Liver (tissue), 9 donors: Measurements from ENCODE around the gene CDH18. TPM values are rescaled to one million over a fixed set of nuclear protein-coding genes. Genes with fewer than 3 reads are reported as not detected.

ENCODE experiments used
- DNase-seq: peaks from one replicate; pipeline ENCODE4 v3.0.0-alpha.2; 2017; ENCODE audit warnings: low spot score
- H3K27ac ChIP-seq, 2 donors: one replicate each; pipeline ENCODE4 v1.7.0; 2013; ENCODE audit warnings: inconsistent platforms in 2 of 2, low read length in 2 of 2, control low read depth in 1 of 2, low read depth in 1 of 2, mild to moderate bottlenecking in 1 of 2
- H3K27me3 ChIP-seq, 4 donors: one replicate each; pipeline versions ENCODE4 v1.6.1 to v1.7.0; 2013; ENCODE audit warnings: low read length in 3 of 4, inconsistent platforms in 1 of 4, mild to moderate bottlenecking in 1 of 4, moderate library complexity in 1 of 4; ENCODE audit not compliant: control insufficient read depth in 4 of 4, insufficient read depth in 4 of 4
- H3K36me3 ChIP-seq, 4 donors: one replicate each; pipeline versions ENCODE4 v1.6.1 to v1.7.0; 2013; ENCODE audit warnings: low read length in 3 of 4, mild to moderate bottlenecking in 3 of 4, low read depth in 1 of 4, moderate library complexity in 1 of 4; ENCODE audit not compliant: control insufficient read depth in 4 of 4, insufficient read depth in 3 of 4
- H3K4me1 ChIP-seq, 4 donors: one replicate each; pipeline versions ENCODE4 v1.6.1 to v1.7.0; 2013; ENCODE audit warnings: low read length in 3 of 4, mild to moderate bottlenecking in 3 of 4, moderate library complexity in 1 of 4; ENCODE audit not compliant: control insufficient read depth in 4 of 4, insufficient read depth in 4 of 4
- H3K4me3 ChIP-seq, 3 donors: one replicate each; pipeline versions ENCODE4 v1.6.1 to v1.7.0; 2013; ENCODE audit warnings: low read length in 3 of 3, control low read depth in 1 of 3, low read depth in 1 of 3, mild to moderate bottlenecking in 1 of 3
- H3K9ac ChIP-seq, 2 donors: one replicate each; pipeline ENCODE4 v1.7.0; 2013; ENCODE audit warnings: low read length in 2 of 2, mild to moderate bottlenecking in 2 of 2, moderate library complexity in 2 of 2, control low read depth in 1 of 2, low read depth in 1 of 2
- H3K9me3 ChIP-seq, 4 donors: one replicate each; pipeline versions ENCODE4 v1.6.1 to v1.7.0; 2013; ENCODE audit warnings: low read length in 3 of 4; ENCODE audit not compliant: control insufficient read depth in 4 of 4
- ATF3 ChIP-seq: IDR thresholded peaks from 2 replicates; pipeline ENCODE4 v1.6.1; 2016; ENCODE audit warnings: antibody characterized with exemption
- EGR1 ChIP-seq, 2 donors: IDR thresholded peaks; 2 replicates each; pipeline ENCODE4 v1.6.1; 2016 to 2018; ENCODE audit warnings: antibody characterized with exemption in 2 of 2, low read depth in 2 of 2
- FOXA2 ChIP-seq: IDR thresholded peaks from 2 replicates; pipeline ENCODE4 v1.6.1; 2016; ENCODE audit warnings: antibody characterized with exemption
- GABPA ChIP-seq, 2 donors: IDR thresholded peaks in 1 of 2; conservative IDR thresholded peaks in 1 of 2; 2 replicates each; pipeline ENCODE4 v1.6.1; 2016; ENCODE audit warnings: antibody characterized with exemption in 2 of 2, mild to moderate bottlenecking in 1 of 2, moderate library complexity in 1 of 2
- HNF4G ChIP-seq: IDR thresholded peaks from 2 replicates; pipeline ENCODE4 v1.6.1; 2016; ENCODE audit warnings: antibody characterized with exemption
- NR2F2 ChIP-seq: IDR thresholded peaks from 2 replicates; pipeline ENCODE4 v1.6.1; 2016; ENCODE audit warnings: antibody characterized with exemption
- REST ChIP-seq: IDR thresholded peaks from 2 replicates; pipeline ENCODE4 v1.6.1; 2016; ENCODE audit warnings: antibody characterized with exemption, mild to moderate bottlenecking
- RXRA ChIP-seq, 2 donors: IDR thresholded peaks; 2 replicates each; pipeline ENCODE4 v1.6.1; 2017 to 2018; ENCODE audit warnings: antibody characterized with exemption in 2 of 2, mild to moderate bottlenecking in 1 of 2
- SP1 ChIP-seq: IDR thresholded peaks from 2 replicates; pipeline ENCODE4 v1.6.1; 2018; ENCODE audit warnings: antibody characterized with exemption, mild to moderate bottlenecking
- TAF1 ChIP-seq: conservative IDR thresholded peaks from 2 replicates; pipeline ENCODE4 v1.6.1; 2016; ENCODE audit warnings: antibody characterized with exemption, mild to moderate bottlenecking
- YY1 ChIP-seq: IDR thresholded peaks from 2 replicates; pipeline ENCODE4 v1.6.1; 2016; ENCODE audit warnings: antibody characterized with exemption, mild to moderate bottlenecking
- WGBS: extraction: QIAGEN DNeasy Blood & Tissue Kit; methylation state at CpG from one replicate; pipeline ENCODE4 v1.1.7; 2013; 5-methylcytosine and 5-hydroxymethylcytosine counted together
- polyA plus RNA-seq, 2 donors: library from polyadenylated mRNA; stranded (reverse) in 1 of 2; unstranded in 1 of 2; fragments of 200-250 nt in 1 of 2; fragments of >200 nt in 1 of 2; fragmentation: Nextera tagmentation in 1 of 2; extraction: Ambion mirVana in 1 of 2; gene quantifications; one replicate each; pipeline versions ENCODE4 v1.2.1 to v1.2.3, GENCODE V29; 2013 to 2015
- total RNA-seq, 2 donors: library from RNA; depleted of rRNA; stranded (reverse); fragments of >200 nt; gene quantifications; one replicate each; pipeline ENCODE4 v1.2.3, GENCODE V29; 2014
- TF ChIP-seq, protein P1 (sequence below): IDR thresholded peaks from 2 replicates; pipeline ENCODE4 v1.6.1; 2016; ENCODE audit warnings: antibody characterized with exemption
- TF ChIP-seq, protein P2 (sequence below): IDR thresholded peaks from 2 replicates; pipeline ENCODE4 v1.6.1; 2016; ENCODE audit warnings: antibody characterized with exemption
- donor health status: healthy.
- donor health status: healthy.
- donor health status: healthy.
- donor health status: healthy.
- donor health status: healthy.

The CDH18 gene
- total and polyA plus RNA-seq, 4 donors, result 0.19 TPM; not detected in 3

GRCh38 chr5:19492861-19493260 is 495.1 kb downstream of the CDH18 start:
- H3K27ac ChIP-seq, result no peak overlapping the region
- no peak for TF ChIP-seq SP1
- TF ChIP-seq, protein P1, sequence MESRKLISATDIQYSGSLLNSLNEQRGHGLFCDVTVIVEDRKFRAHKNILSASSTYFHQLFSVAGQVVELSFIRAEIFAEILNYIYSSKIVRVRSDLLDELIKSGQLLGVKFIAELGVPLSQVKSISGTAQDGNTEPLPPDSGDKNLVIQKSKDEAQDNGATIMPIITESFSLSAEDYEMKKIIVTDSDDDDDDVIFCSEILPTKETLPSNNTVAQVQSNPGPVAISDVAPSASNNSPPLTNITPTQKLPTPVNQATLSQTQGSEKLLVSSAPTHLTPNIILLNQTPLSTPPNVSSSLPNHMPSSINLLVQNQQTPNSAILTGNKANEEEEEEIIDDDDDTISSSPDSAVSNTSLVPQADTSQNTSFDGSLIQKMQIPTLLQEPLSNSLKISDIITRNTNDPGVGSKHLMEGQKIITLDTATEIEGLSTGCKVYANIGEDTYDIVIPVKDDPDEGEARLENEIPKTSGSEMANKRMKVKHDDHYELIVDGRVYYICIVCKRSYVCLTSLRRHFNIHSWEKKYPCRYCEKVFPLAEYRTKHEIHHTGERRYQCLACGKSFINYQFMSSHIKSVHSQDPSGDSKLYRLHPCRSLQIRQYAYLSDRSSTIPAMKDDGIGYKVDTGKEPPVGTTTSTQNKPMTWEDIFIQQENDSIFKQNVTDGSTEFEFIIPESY, result no peak
- WGBS, result 67% methylated on average over 1 of the region's 1 CpG
- H3K36me3 ChIP-seq, result no peaks in the 10 kb centered on the region
- no peak overlapping the region for H3K4me3 ChIP-seq
- no peaks in the 10 kb centered on the region for H3K4me1 ChIP-seq
- H3K27me3 ChIP-seq, result no peaks in the 10 kb centered on the region
- H3K9me3 ChIP-seq, result no peaks in the 10 kb centered on the region
- no peak for DNase-seq
- H3K9ac ChIP-seq, result no peak overlapping the region

- H3K27ac ChIP-seq, result no peak overlapping the region
- H3K4me1 ChIP-seq, result no peaks in the 10 kb centered on the region
- no peak for DNase-seq
- no peaks in the 10 kb centered on the region for H3K9me3 ChIP-seq
- no peaks in the 10 kb centered on the region for H3K27me3 ChIP-seq
- no peak overlapping the region for H3K9ac ChIP-seq
- H3K36me3 ChIP-seq, result no peaks in the 10 kb centered on the region
- TF ChIP-seq, protein P2, sequence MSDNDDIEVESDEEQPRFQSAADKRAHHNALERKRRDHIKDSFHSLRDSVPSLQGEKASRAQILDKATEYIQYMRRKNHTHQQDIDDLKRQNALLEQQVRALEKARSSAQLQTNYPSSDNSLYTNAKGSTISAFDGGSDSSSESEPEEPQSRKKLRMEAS, result no peak
- no peak for TF ChIP-seq EGR1 (IDR thresholded peaks at IDR 0.05; ENCODE audit: low read depth in 2 of 2)
- no peak for TF ChIP-seq YY1
- no peak for TF ChIP-seq FOXA2
- 68% methylated on average over 3 of the region's 3 CpGs for WGBS
- H3K4me3 ChIP-seq, result no peak overlapping the region
Observed at GRCh38 chr5:19488786-19489185, 499.2 kb downstream of the CDH18 start.

- no peak for DNase-seq
Observed at GRCh38 chr5:19487480-19487879, 500.5 kb downstream of the CDH18 start.

GRCh38 chr5:19479562-19479961 is 508.4 kb downstream of the CDH18 start:
- no peaks in the 10 kb centered on the region for H3K4me1 ChIP-seq
- H3K27me3 ChIP-seq, result no peaks in the 10 kb centered on the region
- no peaks in the 10 kb centered on the region for H3K36me3 ChIP-seq
- H3K9me3 ChIP-seq, result peaks cover 0 to 4% (median 0%) of the 10 kb centered on the region in 4 donors
- H3K27ac ChIP-seq, result no peak overlapping the region
- DNase-seq, result no peak
- no peak overlapping the region for H3K9ac ChIP-seq
- H3K4me3 ChIP-seq, result no peak overlapping the region
- WGBS, result 75% methylated on average over 5 of the region's 5 CpGs
- no peak for TF ChIP-seq TAF1
- no peak for TF ChIP-seq REST
- no peak for TF ChIP-seq FOXA2
- TF ChIP-seq SP1, result no peak
- TF ChIP-seq RXRA (IDR thresholded peaks at IDR 0.05), result no peak
- TF ChIP-seq, protein P1, result no peak
- TF ChIP-seq, protein P2, result no peak
- no peak for TF ChIP-seq ATF3
- TF ChIP-seq GABPA (IDR thresholded peaks at IDR 0.05 in 1 of 2, conservative IDR thresholded peaks at IDR 0.05 in 1 of 2), result no peak
- no peak for TF ChIP-seq HNF4G

More at GRCh38 chr5:19487480-19487879, 500.5 kb downstream of the CDH18 start:
- TF ChIP-seq ATF3 (no peak), TAF1 (no peak), NR2F2 (no peak)
- Histone ChIP-seq H3K4me1 (no peaks in the 10 kb centered on the region), H3K27ac (no peak overlapping the region), H3K36me3 (no peaks in the 10 kb centered on the region), H3K9ac (no peak overlapping the region), H3K4me3 (no peak overlapping the region), H3K9me3 (peaks cover 0 to 4% (median 0%) of the 10 kb centered on the region in 4 donors), H3K27me3 (no peaks in the 10 kb centered on the region)
